Liver (tissue), 3 donors: ENCODE data around the gene FXYD4.

ENCODE experiments used
- CTCF ChIP-seq: fragments of 150-350 bp; IDR thresholded peaks from 2 replicates; pipeline ENCODE4 v1.5.1; 2017; ENCODE audit warnings: improper control_type of control experiment, low read depth, low read length; ENCODE audit not compliant: missing input control
- EGR1 ChIP-seq, 2 donors: IDR thresholded peaks; 2 replicates each; pipeline ENCODE4 v1.6.1; 2016 to 2018; ENCODE audit warnings: antibody characterized with exemption in 2 of 2, low read depth in 2 of 2
- FOXA1 ChIP-seq: IDR thresholded peaks from 2 replicates; pipeline ENCODE4 v1.6.1; 2016; ENCODE audit warnings: antibody characterized with exemption
- GABPA ChIP-seq, 2 donors: IDR thresholded peaks in 1 of 2; conservative IDR thresholded peaks in 1 of 2; 2 replicates each; pipeline ENCODE4 v1.6.1; 2016; ENCODE audit warnings: antibody characterized with exemption in 2 of 2, mild to moderate bottlenecking in 1 of 2, moderate library complexity in 1 of 2
- MAX ChIP-seq: IDR thresholded peaks from 2 replicates; pipeline ENCODE4 v1.6.1; 2016; ENCODE audit warnings: antibody characterized with exemption
- REST ChIP-seq: IDR thresholded peaks from 2 replicates; pipeline ENCODE4 v1.6.1; 2016; ENCODE audit warnings: antibody characterized with exemption, mild to moderate bottlenecking
- RXRA ChIP-seq, 2 donors: IDR thresholded peaks; 2 replicates each; pipeline ENCODE4 v1.6.1; 2017 to 2018; ENCODE audit warnings: antibody characterized with exemption in 2 of 2, mild to moderate bottlenecking in 1 of 2
- TAF1 ChIP-seq: conservative IDR thresholded peaks from 2 replicates; pipeline ENCODE4 v1.6.1; 2016; ENCODE audit warnings: antibody characterized with exemption, mild to moderate bottlenecking
- YY1 ChIP-seq: IDR thresholded peaks from 2 replicates; pipeline ENCODE4 v1.6.1; 2016; ENCODE audit warnings: antibody characterized with exemption, mild to moderate bottlenecking
- ZBTB33 ChIP-seq: IDR thresholded peaks from 2 replicates; pipeline ENCODE4 v1.6.1; 2016; ENCODE audit warnings: antibody characterized with exemption
- donor health status: healthy.
- donor health status: healthy.

GRCh38 chr10:43408710-43409384, 37.4 kb downstream of the FXYD4 start, which contains the start of gene HNRNPF:
- no peak for TF ChIP-seq CTCF
- peak; percentile 80 for TF ChIP-seq MAX
- peak; percentile 81 for TF ChIP-seq REST
- peak; percentile 48 to 90 for TF ChIP-seq GABPA (IDR thresholded peaks at IDR 0.05 in 1 of 2, conservative IDR thresholded peaks at IDR 0.05 in 1 of 2)
- TF ChIP-seq YY1 = no peak
- TF ChIP-seq TAF1 = no peak
- TF ChIP-seq RXRA (IDR thresholded peaks at IDR 0.05) = no peak
- no peak for TF ChIP-seq FOXA1
- peak; percentile 55 to 80 for TF ChIP-seq EGR1 (IDR thresholded peaks at IDR 0.05; ENCODE audit: low read depth in 2 of 2)
- TF ChIP-seq ZBTB33 = no peak
